GM18502 (cell line): Measurements from ENCODE around the gene C3orf80.
"Not testable (repeated sequence)": the region's sequence is repeated elsewhere in the genome, so short reads cannot be mapped to it uniquely, and the experiment has no call there.

ENCODE experiments used
- ATAC-seq: cut with Tn5 transposase; IDR thresholded peaks from one replicate; pipeline ENCODE4 v1.9.1; 2021; ENCODE audit warnings: mild to moderate bottlenecking; ENCODE audit not compliant: unreplicated experiment, poor library complexity

C3orf80 gene

DNA sequence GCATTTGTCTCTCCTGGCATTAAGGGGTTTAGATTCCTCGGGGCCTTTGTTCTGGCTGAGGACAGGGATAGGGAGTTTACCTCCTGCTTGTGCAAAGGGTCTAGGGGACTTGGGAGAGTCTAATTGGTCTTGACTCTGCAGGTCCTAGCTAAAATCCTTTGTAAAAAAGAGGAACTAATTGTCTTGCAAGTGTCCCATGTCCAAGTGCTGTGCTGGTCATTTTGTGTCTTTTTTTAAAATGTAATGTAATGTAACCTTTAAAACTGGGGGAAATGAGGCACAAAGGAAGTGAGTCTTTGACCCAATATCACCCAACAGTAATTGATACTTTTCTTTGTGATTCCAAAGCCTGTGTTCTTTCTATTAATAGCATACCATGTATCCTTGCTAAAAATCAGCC lies 14.9 kb upstream of the C3orf80 start:
- no peak for ATAC-seq

DNA sequence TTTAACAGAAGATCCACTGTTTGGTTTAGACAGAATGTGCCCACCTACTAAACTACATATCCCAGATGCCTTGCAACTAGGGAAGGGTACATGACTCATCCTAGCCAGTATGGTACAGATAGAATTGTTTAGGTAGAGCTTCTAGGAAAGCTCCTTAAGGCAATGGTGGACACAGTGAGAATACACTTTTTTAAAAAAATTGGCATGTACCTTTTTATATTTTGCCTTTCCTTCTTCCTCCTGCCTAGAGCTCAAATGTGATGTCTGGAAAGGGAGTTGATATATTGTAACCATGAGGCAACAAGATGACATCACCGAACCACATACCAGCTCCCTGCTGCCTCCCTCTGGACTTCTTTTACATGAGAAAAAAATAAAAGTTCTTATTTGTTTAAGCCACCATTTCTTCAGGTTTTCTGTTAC lies 14.4 kb upstream of the C3orf80 start:
- peak; percentile 52 for ATAC-seq

DNA sequence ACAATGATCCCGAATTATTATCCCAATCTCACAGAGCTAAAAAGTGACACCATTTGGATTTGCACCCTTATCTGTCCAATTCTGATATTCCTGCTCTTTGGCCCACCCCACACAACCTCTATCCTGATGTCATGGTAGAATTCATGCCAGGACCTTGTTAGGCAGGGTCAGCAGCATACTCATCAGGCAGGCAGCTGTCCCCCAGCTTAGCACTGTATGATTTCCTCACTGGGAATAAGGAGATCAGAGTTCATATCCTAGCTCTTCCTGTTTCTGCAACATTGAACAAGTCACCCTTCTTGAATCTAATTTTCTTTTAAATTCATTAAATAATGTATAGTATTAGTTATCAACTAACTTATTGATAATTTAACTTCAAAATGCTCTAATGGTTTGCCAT lies 12.0 kb upstream of the C3orf80 start:
- no peak for ATAC-seq

DNA sequence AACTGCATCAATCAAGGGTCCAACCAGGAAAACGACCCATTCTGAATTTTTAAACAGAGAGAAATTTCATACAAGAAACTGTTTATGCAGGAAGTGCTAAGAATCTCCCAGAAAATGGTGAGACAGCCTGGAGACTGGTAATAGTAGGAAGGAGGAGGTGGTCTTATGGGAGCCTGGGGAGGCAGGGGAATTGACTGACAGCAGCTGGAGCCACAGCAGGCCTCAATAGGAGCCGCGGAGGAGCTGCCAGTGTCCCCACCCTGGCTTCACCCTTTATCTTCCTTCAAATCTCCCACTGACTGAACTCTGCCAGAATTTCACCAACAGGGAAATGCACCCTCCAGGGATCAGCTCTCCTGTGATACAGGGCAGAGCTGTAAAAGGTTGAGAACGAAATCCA lies 7.5 kb upstream of the C3orf80 start:
- no peak for ATAC-seq

DNA sequence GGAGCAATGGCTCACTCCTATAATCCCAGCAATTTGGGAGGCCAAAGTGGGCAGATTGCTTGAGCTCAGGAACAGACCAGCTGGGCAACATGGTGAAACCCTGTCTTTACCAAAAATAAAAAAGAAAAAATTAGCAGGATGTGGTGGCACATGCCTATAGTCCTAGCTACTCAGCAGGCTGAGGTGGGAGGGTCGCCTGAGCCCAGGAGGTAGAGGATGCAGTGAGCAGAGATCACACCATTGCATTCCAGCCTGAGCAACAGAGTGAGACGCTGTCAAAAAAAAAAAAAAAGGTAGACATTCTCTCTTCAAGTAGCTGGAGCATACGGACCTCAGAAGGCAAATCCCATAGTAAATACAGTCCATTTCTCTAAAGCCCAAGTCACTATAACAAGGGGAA lies 7.1 kb upstream of the C3orf80 start:
- ATAC-seq: no peak

DNA sequence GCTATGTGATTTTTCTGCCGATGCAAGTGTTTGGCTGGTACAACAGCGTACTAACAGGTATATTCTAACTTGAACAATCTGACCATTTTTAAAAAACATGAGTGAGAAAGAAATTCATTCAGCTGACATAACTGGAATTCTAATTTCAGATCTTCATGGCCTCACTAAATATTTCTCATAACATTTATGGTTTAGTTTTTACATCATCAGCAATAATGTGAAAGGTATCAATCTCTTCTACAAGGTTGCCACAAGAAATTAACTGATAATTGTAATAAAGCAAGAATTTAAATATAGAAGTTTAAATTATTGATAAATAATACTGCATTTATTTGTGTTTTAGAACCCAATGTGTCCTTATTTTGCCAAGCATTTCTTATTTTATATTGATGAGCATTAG lies 5.2 kb upstream of the C3orf80 start:
- no peak for ATAC-seq

DNA sequence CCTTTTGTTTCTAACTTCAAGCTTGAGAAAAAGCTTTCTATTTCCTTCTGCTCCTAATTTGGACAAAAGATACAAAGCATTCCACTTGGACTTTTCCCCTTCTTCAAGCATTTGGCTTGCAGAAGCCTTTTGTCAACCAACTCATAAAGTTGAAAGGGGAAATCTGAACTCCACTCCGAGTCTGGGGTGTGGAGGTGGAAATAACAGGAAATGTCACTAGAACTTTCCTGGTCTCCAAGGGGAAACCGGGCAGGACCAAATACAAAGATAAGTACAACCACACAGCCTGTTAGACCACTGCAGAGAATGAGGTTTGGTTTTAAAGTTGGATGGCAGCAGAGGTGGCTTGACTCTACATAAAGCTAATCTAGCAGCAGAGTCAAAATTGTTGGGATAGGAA lies 4.2 kb upstream of the C3orf80 start:
- ATAC-seq: no peak

DNA sequence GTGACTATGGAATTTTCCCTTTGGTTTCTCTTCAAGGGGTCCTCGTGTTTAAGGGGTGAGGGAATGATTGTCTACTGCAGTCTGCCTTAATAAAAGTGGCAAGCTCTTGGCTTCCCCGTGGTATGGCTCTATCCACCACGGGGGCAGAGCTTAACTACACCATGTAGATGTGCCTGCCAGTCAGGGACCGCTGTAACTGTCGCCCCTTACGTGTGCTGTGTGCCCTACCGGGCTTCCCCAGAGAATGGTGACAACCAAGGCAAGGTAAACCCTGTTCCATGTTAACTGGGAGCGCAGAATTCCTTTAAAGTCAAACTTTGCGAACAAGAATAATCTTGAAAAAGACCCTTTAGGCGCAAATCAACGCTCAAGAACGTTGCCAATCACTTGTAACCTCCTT lies 966 bp upstream of the C3orf80 start:
- ATAC-seq: no peak

DNA sequence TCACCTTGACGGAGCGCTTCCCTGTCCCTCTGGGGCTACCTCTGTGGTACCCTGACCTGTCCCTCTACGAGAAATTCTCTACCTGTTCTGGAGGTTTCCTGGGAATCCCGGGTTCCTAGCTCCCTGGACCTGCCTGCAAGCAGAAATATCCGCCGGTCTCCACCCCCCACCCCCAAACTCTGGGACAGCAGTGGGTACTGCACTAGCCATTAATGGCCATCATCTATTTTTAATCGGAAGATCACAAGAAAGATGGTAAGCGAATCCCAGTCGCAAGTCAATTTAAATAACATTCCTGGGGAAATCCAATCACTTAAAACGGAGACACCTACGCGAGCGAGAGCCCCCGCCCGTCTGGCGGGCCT lies 429 bp upstream of the C3orf80 start:
- ATAC-seq: no peak

DNA sequence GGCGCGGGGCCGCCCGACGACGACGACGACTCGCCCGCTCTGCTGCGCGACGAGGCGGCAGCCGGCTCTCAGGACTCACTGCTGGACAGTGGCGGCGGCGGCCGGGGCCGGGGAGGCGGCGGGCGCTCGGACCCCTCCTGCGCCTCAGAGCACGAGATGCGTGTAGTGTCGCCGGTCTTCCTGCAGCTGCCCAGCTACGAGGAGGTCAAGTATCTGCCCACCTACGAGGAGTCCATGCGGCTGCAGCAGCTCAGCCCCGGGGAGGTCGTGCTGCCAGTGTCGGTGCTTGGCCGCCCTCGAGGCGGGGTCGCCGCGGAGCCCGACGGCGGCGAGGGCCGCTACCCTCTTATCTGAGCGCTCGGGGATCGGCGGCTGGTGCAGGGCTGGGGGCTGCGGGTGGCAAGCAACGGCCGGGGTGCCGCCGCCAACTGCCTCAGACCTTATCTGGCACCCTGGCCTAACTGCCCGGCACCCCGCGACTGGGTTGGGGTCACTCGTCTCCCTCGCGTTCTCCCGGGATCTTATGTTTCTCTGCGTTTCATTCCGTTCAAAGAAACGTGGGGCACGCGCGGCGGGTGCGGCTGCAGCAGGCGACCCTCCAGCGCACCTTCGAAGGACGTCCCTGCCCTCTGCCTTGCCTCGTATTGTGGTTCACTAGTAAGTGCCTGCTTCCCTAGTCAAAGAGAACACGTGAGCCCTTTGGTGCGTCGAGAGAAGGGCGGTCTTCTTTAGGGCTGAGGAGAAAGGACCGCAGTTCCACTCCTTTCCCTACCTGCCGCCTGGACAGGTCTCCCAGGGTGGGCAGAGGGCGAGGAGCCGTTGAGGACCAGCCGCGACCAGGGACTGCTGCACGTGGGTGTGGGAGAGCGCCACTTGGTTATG lies 1.0 kb downstream of the C3orf80 start:
- no peak for ATAC-seq

DNA sequence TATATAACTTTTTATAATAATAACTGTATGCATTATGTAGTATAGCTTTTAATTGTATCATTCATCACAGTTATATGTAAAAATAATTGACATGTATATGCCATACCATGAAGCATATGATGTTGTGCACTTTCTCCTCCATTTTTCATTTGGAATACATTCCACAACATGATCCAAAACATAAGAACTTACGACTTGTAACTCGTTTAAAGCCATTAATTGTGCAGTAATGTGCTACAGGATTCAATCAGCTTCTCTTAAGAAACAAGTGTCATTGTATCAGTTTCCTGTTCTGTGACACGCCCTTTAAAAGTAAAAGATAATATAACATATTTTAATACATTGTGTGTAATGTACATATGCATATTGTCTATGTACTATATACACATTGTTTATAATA lies 2.2 kb downstream of the C3orf80 start:
- no peak for ATAC-seq

DNA sequence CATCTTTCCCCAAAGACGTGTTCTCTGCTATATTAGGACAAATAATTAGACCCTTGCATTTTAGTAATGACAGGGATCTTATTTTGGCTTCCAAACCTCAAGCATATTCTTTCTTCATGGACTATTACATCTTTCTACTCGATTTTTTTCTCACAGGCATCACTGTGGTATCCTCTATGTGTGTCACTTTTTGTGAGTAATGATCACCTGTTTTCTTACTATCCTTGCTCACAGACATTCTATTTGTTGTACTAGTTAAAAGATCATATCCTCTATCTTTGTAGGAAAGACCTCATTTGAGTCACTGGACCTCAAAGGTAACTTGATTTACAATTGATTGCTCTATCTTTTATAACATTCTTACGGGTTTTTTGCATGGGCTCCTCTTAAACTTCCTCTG lies 6.8 kb downstream of the C3orf80 start:
- no peak for ATAC-seq

DNA sequence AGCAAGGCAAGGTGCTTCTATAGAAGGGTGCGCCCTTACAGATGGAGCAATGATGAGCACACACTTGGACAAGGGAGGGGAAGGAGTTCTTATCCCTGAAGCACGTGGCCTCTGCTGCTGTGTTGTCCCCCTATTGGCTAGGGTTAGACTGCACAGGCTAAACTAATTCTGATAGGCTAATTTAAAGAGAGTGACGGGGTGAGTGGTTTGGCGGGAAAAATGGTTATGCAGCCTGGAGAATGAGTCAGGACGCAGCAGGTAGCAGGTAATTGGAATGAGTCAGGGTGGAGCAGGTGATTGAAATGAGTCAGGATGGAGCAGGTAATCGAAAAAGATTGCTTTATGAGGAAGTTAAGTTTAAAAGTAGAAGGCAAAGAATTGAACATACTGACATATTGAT lies 15.5 kb downstream of the C3orf80 start:
- ATAC-seq: not testable (repeated sequence)

DNA sequence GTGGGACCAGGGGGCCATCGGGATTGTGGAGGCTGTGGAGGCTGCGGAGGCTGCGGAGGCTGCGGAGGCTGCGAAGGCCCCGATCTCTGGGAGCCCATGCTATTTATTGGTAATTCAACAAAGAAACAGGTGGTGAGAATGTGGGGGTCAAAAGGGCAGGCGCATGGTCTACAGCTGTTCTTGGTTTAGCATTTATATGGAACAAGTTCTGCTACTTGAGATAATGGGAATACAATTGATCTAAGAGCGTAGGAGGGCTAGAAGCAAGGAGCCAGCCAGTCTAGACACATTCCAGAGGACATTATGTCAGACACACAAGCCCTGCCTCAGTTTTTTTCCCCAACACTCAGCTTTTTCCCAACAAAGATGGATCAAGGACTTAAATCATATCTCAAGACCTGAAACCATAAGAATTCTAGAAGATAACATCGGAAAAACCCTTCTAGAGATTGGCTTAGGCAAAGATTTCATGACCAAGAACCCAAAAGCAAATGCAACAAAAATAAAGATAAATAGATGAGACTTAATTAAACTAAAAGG lies 20.1 kb downstream of the C3orf80 start:
- ATAC-seq: no peak

DNA sequence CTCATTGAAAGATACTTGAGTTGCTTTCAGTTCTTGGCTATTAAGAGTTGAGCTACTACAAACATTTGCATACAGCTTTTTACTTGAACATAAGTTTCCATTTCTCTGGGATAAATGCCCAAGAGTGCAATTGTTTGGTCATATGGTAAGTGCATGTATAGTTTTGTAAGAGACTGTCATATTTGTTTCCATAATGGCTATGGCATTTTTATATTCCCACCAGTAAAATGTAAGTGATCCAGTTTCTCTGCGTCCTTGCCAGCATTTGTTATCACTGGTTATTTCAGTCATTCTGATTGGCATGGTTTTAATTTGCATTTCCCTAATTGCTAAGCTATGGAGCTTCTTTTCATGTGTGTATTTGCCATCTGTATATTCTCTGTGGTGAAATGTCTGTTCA lies 22.5 kb downstream of the C3orf80 start:
- no peak for ATAC-seq

DNA sequence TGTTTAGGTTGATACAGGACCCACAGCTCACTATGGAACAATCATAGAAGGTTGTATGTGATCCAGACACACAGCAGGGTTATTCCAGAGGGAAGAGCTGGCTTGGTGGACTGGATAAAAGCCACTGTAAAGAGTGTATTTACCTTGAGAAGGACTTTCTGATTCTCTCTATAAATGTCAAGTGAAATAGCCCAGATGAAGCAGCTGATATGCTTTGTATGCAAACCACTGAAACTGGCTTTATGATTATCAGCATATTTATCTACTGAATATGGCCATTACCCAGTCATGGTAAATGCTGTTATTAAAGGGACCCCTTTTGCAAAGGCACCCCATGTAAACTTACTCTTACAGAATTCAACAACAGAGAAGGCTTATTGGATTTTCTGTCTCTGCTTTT lies 28.1 kb downstream of the C3orf80 start:
- ATAC-seq: no peak

DNA sequence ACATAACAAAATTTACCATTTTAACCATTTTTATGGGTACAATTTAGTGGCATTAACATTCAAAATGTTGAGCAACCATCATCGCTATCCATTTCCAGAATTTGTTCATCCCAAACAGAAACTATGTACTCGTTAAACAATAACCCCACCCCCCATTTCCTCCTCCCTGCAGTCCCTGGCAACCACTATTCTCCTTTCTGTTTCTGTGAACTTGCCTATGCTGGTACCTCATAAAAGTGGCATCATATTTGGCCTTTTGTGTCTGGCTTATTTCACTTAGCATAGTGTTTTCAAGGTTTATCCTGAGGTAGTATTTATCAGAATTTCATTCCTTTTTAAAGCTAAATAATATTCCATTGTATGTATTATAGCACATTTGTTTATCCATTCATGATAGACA lies 32.4 kb downstream of the C3orf80 start:
- ATAC-seq: no peak

DNA sequence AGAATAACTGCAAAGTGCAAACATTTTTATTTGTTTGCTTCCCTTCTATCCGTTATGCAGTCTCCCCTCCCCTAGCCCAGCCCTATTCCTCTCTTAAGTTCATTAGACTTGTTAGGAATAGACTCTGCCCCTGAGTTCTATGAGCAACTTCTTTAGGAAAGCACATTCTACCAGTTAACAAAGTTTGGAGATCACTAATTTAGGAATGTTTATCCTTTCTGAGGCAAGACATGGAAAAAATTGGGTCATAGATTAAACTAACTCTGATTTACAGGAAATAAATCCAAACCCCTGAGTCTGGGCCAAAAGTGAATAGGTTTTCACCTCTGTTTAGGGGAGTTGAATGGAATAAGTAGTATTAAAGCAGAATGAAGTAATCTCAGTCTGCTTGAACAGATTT lies 34.4 kb downstream of the C3orf80 start:
- ATAC-seq: no peak

DNA sequence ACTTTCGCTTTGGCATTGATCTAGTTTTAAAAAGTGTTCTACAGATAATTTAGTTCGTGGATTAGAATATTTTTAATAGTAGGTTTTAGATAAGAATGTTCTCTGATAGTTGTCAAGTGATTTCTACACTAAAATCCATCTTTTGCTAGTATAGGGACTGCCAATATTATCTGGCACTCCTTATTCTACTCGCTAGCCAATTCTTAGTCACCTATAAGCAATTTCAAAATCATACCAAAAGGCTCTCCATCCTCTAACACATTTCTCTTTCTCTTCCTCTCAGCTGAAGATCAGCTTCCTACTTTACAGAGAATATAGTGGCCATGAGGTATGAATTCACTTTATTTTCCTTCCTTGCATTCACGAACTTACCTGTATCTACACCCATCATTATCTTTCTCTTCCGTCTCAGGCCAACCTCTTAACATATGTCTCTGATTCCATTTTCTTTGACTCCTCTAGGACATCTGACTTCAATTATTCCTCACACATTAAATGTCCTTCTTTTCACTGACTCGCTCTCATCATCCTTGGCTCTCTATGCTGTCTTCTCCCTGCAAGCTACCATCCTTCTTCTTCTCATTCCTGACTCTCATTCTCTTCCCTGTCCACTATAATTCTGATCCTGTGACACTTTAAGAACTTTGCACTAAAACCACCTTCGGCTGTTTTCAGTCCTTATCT lies 35.5 kb downstream of the C3orf80 start:
- ATAC-seq: no peak

DNA sequence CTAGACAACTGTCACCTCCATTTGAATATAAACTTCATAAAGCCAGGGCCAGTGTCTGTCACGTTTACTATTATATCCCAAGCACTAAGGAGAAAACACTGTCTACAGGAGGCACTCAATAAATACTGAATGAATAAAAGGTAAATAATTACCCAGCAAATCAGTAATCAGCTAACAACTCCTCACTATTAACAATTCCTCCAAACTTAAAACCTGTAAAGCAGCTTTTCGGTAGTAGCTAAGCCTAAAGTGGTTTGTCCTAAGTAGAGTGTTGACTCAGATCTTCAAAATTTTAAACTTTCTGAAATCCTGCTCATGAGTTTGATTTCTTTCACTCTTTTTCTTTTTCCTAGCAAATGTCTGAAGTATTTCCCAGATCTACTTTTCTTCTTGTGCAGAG lies 39.9 kb downstream of the C3orf80 start:
- ATAC-seq: no peak
